RWPE2 (cell line): ENCODE measurements around the gene CTF1.
A peak's percentile ranks its signal among the peaks of the same experiment; 100 is the strongest.

Experiments
- ATAC-seq: fragments of 200-7000 bp; cut with Tn5 transposase; 3 replicates; pipeline ENCODE4 v1.9.1; 2021; ENCODE audit warnings: low read depth
- DNase-seq: peaks from one replicate; pipeline ENCODE4 v3.0.0-alpha.2; 2020; ENCODE audit warnings: low spot score
- H3K27ac ChIP-seq: fragments of 450-650 bp; 2 replicates; pipeline ENCODE4 v1.5.1; 2017; ENCODE audit warnings: mild to moderate bottlenecking; ENCODE audit not compliant: poor library complexity, severe bottlenecking
- H3K27me3 ChIP-seq: fragments of 250-450 bp; sonication (Bioruptor Pico); 2 replicates; pipeline ENCODE4 v1.5.1; 2021; ENCODE audit warnings: mild to moderate bottlenecking, moderate library complexity; ENCODE audit not compliant: insufficient read depth, poor library complexity, severe bottlenecking
- H3K36me3 ChIP-seq: fragments of 250-450 bp; sonication (Bioruptor Pico); 2 replicates; pipeline ENCODE4 v1.5.1; 2020; ENCODE audit warnings: low read depth, mild to moderate bottlenecking, moderate library complexity
- H3K4me1 ChIP-seq: fragments of 250-450 bp; sonication (Bioruptor Pico); 2 replicates; pipeline ENCODE4 v1.5.1; 2021; ENCODE audit warnings: mild to moderate bottlenecking, moderate library complexity; ENCODE audit not compliant: insufficient read depth, poor library complexity, severe bottlenecking
- H3K4me3 ChIP-seq: fragments of 250-450 bp; sonication (Bioruptor Pico); 2 replicates; pipeline ENCODE4 v1.5.1; 2021; ENCODE audit warnings: mild to moderate bottlenecking, moderate library complexity; ENCODE audit not compliant: severe bottlenecking
- H3K9me3 ChIP-seq: fragments of 250-450 bp; sonication (Bioruptor Pico); 2 replicates; pipeline ENCODE4 v1.5.1; 2021; ENCODE audit warnings: mild to moderate bottlenecking, moderate library complexity; ENCODE audit not compliant: severe bottlenecking
- TF ChIP-seq, protein P1 (sequence below): fragments of 450-650 bp; IDR thresholded peaks from one replicate; pipeline ENCODE4 v1.5.1; 2017; ENCODE audit warnings: mild to moderate bottlenecking, moderate library complexity; ENCODE audit not compliant: poor library complexity, severe bottlenecking

Gene CTF1

DNA sequence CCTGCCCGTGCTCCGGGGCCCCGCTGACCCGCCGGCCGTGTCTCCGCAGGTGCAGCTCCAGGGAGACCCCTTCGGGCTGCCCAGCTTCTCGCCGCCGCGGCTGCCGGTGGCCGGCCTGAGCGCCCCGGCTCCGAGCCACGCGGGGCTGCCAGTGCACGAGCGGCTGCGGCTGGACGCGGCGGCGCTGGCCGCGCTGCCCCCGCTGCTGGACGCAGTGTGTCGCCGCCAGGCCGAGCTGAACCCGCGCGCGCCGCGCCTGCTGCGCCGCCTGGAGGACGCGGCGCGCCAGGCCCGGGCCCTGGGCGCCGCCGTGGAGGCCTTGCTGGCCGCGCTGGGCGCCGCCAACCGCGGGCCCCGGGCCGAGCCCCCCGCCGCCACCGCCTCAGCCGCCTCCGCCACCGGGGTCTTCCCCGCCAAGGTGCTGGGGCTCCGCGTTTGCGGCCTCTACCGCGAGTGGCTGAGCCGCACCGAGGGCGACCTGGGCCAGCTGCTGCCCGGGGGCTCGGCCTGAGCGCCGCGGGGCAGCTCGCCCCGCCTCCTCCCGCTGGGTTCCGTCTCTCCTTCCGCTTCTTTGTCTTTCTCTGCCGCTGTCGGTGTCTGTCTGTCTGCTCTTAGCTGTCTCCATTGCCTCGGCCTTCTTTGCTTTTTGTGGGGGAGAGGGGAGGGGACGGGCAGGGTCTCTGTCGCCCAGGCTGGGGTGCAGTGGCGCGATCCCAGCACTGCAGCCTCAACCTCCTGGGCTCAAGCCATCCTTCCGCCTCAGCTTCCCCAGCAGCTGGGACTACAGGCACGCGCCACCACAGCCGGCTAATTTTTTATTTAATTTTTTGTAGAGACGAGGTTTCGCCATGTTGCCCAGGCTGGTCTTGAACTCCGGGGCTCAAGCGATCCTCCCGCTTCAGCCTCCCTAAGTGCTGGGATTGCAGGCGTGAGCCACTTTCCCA is 5.9 kb downstream of the CTF1 start:
- H3K27ac ChIP-seq = peak overlapping the region; percentile 38
- no peak for DNase-seq
- ATAC-seq = peak; percentile 84

DNA sequence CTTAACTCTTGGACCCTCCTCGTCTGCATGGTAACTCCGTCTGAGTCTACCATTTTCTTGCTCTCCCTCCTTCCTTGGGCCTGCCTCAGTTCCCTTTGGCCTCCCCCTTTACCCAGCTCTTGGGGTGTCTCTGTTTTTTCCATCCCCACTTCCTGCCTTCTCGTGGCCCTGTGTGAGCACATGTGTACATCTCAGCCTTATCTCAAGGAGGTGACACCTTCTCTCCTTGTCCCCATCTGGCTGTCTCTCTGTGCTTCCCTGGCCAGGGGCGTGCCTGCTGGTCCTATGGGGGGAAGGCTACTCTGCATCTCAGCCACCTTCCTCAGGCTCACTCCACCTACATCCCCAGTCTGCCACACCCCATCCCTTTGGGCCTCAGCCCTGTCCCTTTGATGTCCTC is 6.6 kb downstream of the CTF1 start:
- no peaks in the 10 kb centered on the region for H3K9me3 ChIP-seq
- TF ChIP-seq, protein P1, sequence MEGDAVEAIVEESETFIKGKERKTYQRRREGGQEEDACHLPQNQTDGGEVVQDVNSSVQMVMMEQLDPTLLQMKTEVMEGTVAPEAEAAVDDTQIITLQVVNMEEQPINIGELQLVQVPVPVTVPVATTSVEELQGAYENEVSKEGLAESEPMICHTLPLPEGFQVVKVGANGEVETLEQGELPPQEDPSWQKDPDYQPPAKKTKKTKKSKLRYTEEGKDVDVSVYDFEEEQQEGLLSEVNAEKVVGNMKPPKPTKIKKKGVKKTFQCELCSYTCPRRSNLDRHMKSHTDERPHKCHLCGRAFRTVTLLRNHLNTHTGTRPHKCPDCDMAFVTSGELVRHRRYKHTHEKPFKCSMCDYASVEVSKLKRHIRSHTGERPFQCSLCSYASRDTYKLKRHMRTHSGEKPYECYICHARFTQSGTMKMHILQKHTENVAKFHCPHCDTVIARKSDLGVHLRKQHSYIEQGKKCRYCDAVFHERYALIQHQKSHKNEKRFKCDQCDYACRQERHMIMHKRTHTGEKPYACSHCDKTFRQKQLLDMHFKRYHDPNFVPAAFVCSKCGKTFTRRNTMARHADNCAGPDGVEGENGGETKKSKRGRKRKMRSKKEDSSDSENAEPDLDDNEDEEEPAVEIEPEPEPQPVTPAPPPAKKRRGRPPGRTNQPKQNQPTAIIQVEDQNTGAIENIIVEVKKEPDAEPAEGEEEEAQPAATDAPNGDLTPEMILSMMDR = no peak
- no peak overlapping the region for H3K4me3 ChIP-seq
- ATAC-seq (no peak), DNase-seq (no peak)
- H3K27me3 ChIP-seq = no peaks in the 10 kb centered on the region
- no peaks in the 10 kb centered on the region for H3K36me3 ChIP-seq
- peaks cover 7% of the 10 kb centered on the region for H3K4me1 ChIP-seq
- peak overlapping the region; percentile 38 for H3K27ac ChIP-seq

More for the DNA sequence above, 5.9 kb downstream of the CTF1 start:
- no peaks in the 10 kb centered on the region for H3K36me3 ChIP-seq
- H3K4me3 ChIP-seq = peak overlapping the region; percentile 40
- TF ChIP-seq, protein P1 = peak; percentile 88
- H3K4me1 ChIP-seq = peaks cover 9% of the 10 kb centered on the region
- no peaks in the 10 kb centered on the region for H3K27me3 ChIP-seq
- H3K9me3 ChIP-seq = no peaks in the 10 kb centered on the region

DNA sequence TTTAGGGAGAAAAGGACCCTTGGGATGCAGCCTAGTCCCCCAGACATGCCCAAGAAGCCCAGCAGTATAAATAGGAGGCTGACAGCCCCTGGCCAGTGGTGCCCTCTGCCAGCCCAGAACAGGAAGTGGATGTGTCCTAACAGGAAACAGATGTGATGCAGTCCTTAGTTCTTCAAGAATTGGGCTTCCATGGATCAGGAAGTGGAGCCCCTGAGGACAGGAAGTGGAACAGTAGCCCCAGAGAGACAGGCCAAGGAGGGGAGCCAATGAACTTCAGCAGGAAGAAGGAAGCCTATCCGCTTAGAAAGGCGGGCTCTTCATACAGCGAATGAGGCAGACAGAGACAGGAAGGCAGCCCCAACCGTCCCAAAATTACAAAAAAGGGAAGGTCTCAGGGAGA is 7.2 kb downstream of the CTF1 start:
- Histone ChIP-seq H3K36me3 (no peaks in the 10 kb centered on the region), H3K4me1 (peaks cover 7% of the 10 kb centered on the region), H3K4me3 (no peak overlapping the region), H3K27ac (peak overlapping the region; percentile 38), H3K9me3 (no peaks in the 10 kb centered on the region), H3K27me3 (no peaks in the 10 kb centered on the region)
- TF ChIP-seq, protein P1 = no peak
- ATAC-seq = no peak
- no peak for DNase-seq

DNA sequence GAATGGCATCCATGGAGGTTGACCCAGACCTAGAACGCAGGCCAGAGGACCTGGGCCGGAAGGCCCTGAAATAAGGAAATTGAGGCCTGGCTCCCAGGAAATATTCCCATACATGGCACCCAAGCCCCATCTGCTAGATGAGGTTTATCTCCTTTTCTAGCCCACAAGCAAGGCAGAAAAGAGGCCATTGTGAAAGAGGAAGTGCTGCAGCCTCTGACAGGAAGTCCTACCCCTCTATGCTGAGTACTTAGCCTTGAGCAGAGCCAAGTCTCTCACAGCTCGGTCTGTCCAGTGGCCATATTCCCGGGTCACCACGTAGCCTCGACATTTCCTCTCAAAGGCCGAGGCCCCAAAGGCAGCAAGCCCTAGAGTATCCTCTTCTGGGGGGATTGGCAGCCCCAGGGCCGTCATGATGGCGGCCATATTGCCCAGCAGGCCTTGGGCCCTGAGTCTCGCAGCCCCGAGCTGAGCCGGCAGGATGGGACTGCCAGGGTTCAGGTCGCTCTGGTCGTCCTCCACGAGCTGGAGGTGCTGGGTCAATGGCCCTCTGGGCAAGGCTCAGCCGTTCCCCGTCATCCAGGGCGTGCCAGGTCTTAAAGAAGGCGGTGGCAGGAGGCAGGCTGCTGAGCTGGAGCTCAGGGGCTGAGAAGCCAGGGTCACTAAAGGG is 7.8 kb downstream of the CTF1 start:
- DNase-seq (no peak), ATAC-seq (no peak)
- H3K4me3 ChIP-seq = no peak overlapping the region
- H3K27me3 ChIP-seq = no peaks in the 10 kb centered on the region
- H3K27ac ChIP-seq = peak overlapping the region; percentile 38
- TF ChIP-seq, protein P1 = no peak
- H3K36me3 ChIP-seq = no peaks in the 10 kb centered on the region
- H3K4me1 ChIP-seq = peaks cover 7% of the 10 kb centered on the region
- no peaks in the 10 kb centered on the region for H3K9me3 ChIP-seq

DNA sequence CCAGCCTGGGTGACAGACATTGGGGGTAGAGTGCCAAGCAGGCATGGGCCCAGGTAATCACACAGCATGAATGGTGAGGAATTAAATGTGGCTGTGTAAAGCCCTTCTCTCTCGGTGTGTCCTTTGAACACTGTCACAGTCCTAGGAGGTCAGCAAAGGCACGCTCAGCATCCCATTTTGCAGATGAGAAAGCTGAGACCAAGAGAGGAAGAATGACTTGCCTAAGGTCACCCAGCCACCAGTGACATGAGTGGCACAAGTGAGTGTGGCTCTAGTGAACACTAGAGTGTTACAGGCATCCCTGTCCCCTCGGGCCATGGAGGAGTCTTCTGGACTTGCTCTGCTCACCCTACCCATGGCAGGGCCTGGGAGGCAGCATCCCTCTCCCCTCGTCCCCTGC is 10.7 kb downstream of the CTF1 start:
- TF ChIP-seq, protein P1 = no peak
- ATAC-seq (no peak), DNase-seq (no peak)
- no peak overlapping the region for H3K27ac ChIP-seq
- H3K27me3 ChIP-seq = no peaks in the 10 kb centered on the region
- H3K9me3 ChIP-seq = no peaks in the 10 kb centered on the region
- H3K4me1 ChIP-seq = peaks cover 7% of the 10 kb centered on the region
- H3K4me3 ChIP-seq = no peak overlapping the region
- H3K36me3 ChIP-seq = no peaks in the 10 kb centered on the region
